ENCODE results near the gene PKNOX2.

- TF ChIP-seq, protein P1, sequence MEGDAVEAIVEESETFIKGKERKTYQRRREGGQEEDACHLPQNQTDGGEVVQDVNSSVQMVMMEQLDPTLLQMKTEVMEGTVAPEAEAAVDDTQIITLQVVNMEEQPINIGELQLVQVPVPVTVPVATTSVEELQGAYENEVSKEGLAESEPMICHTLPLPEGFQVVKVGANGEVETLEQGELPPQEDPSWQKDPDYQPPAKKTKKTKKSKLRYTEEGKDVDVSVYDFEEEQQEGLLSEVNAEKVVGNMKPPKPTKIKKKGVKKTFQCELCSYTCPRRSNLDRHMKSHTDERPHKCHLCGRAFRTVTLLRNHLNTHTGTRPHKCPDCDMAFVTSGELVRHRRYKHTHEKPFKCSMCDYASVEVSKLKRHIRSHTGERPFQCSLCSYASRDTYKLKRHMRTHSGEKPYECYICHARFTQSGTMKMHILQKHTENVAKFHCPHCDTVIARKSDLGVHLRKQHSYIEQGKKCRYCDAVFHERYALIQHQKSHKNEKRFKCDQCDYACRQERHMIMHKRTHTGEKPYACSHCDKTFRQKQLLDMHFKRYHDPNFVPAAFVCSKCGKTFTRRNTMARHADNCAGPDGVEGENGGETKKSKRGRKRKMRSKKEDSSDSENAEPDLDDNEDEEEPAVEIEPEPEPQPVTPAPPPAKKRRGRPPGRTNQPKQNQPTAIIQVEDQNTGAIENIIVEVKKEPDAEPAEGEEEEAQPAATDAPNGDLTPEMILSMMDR (IDR thresholded peaks at IDR 0.05) = no peak
- no peak for TF ChIP-seq EP300 (IDR thresholded peaks at IDR 0.05)
- TF ChIP-seq POLR2AphosphoS5 (IDR thresholded peaks at IDR 0.05) = no peak
- no peak for TF ChIP-seq POLR2A (IDR thresholded peaks at IDR 0.05)
Observed at GRCh38 chr11:125447721-125448120, 283.2 kb downstream of the PKNOX2 start.

Data from gastroesophageal sphincter (tissue), 3 donors.